ENCODE data around the gene TRIM42. TPM values are rescaled to one million over a fixed set of nuclear protein-coding genes. Genes with fewer than 3 reads are reported as not detected.

Gene TRIM42
- total RNA-seq, 1 donor from 2014 or later = not detected

- DNase-seq (ENCODE audit: low spot score) = no peak
- H3K36me3 Mint-ChIP-seq (ENCODE audit: low read depth) = peaks cover 3% of the 10 kb centered on the region
Observed at GRCh38 chr3:140742116-140742515, 64.3 kb downstream of the TRIM42 start.

GRCh38 chr3:140748171-140748570, 70.3 kb downstream of the TRIM42 start:
- peaks cover 6% of the 10 kb centered on the region for H3K9me3 Mint-ChIP-seq (ENCODE audit: low read depth)
- no peak for DNase-seq (ENCODE audit: low spot score)
- TF ChIP-seq CTCF (IDR thresholded peaks at IDR 0.05) = no peak
- peaks cover 3% of the 10 kb centered on the region for H3K36me3 Mint-ChIP-seq (ENCODE audit: low read depth)
- H3K27ac Mint-ChIP-seq (ENCODE audit: unreplicated experiment) = no peak overlapping the region
- no peak overlapping the region for H3K4me3 Mint-ChIP-seq (ENCODE audit: unreplicated experiment)
- H3K4me1 Mint-ChIP-seq (ENCODE audit: low read depth) = no peaks in the 10 kb centered on the region
- peaks cover 51% of the 10 kb centered on the region for H3K27me3 Mint-ChIP-seq (ENCODE audit: low read depth)

More at GRCh38 chr3:140742116-140742515, 64.3 kb downstream of the TRIM42 start:
- Mint-ChIP-seq H3K27me3 (ENCODE audit: low read depth) (peaks cover 12% of the 10 kb centered on the region), H3K9me3 (ENCODE audit: low read depth) (peaks cover 6% of the 10 kb centered on the region), H3K4me1 (ENCODE audit: low read depth) (peaks cover under 1% of the 10 kb centered on the region), H3K27ac (ENCODE audit: unreplicated experiment) (no peak overlapping the region), H3K4me3 (ENCODE audit: unreplicated experiment) (no peak overlapping the region)
- no peak for TF ChIP-seq CTCF (IDR thresholded peaks at IDR 0.05)

- H3K9me3 Mint-ChIP-seq (ENCODE audit: low read depth) = peaks cover 6% of the 10 kb centered on the region
- DNase-seq (ENCODE audit: low spot score) = no peak
- peaks cover 3% of the 10 kb centered on the region for H3K36me3 Mint-ChIP-seq (ENCODE audit: low read depth)
- H3K27ac Mint-ChIP-seq (ENCODE audit: unreplicated experiment) = no peak overlapping the region
- peaks cover 54% of the 10 kb centered on the region for H3K27me3 Mint-ChIP-seq (ENCODE audit: low read depth)
- H3K4me3 Mint-ChIP-seq (ENCODE audit: unreplicated experiment) = no peak overlapping the region
- H3K4me1 Mint-ChIP-seq (ENCODE audit: low read depth) = no peaks in the 10 kb centered on the region
- TF ChIP-seq CTCF (IDR thresholded peaks at IDR 0.05) = no peak
Observed at GRCh38 chr3:140748903-140749302, 71.0 kb downstream of the TRIM42 start.

All from chondrocyte (in vitro differentiated cells).